K562 (cell line): ENCODE measurements around the gene C1orf21. TPM values are rescaled to one million over a fixed set of nuclear protein-coding genes. Genes with fewer than 3 reads are reported as not detected.

Experiments
- ATAC-seq: fragments of 200-7000 bp; cut with Tn5 transposase; 3 replicates; pipeline ENCODE4 v1.9.1; 2020; ENCODE audit warnings: moderate library complexity
- BruUV-seq: library from RNA; stranded (reverse); fragments of 400-500 nt; replicated peaks from 2 replicates; lab custom pipeline; 2021; lab: Mats Ljungman, UMichigan
- CTCF ChIA-PET: fragments of 300-600 bp; formaldehyde crosslinking; extraction: SDS; loops from one replicate; lab custom pipeline; 2021; ENCODE audit warnings: low intra/inter-chr PET ratio; lab: Yijun Ruan, JAX
- POLR2A ChIA-PET: fragments of 300-600, 350-650 bp; sonication (Branson Sonifier 250); formaldehyde crosslinking; extraction: SDS; loops from one replicate; lab custom pipeline; 2021; ENCODE audit warnings: antibody characterized with exemption, inconsistent platforms; lab: Yijun Ruan, JAX
- DNase-seq, 4 experiments: peaks; one replicate each; pipeline versions ENCODE4 v3.0.0 to v3.0.0-alpha.2; 2011 to 2018; ENCODE audit warnings: low spot score in 3 of 4, mixed read lengths in 3 of 4; ENCODE audit errors: extremely low read depth in 1 of 4
- FAIRE-seq: peaks from 2 replicates; lab custom pipeline; 2011; peaks lifted over from hg19 to GRCh38; lab: Jason Lieb, UNC
- H2AFZ ChIP-seq: 2 replicates; pipeline ENCODE4 v1.6.0; 2011; ENCODE audit warnings: low read depth, low read length, control low read depth, inconsistent platforms
- H3K27ac ChIP-seq: fragments of 200-600 bp; 3 replicates; pipeline ENCODE4 v1.8.0; 2011; ENCODE audit warnings: low read depth, mild to moderate bottlenecking, control low read depth, inconsistent platforms, low read length, moderate library complexity, mixed read lengths; ENCODE audit errors: extremely low read depth
- H3K27me3 ChIP-seq, 2 experiments: fragments of 300-600 bp in 1 of 2; 2 replicates in 1 of 2; 3 replicates in 1 of 2; pipeline versions ENCODE4 v1.6.0 to v1.8.0; 2011; ENCODE audit warnings: inconsistent platforms in 2 of 2, low read length in 2 of 2, mild to moderate bottlenecking in 1 of 2, mixed read lengths in 1 of 2, moderate library complexity in 1 of 2; ENCODE audit not compliant: control insufficient read depth in 2 of 2, insufficient read depth in 2 of 2
- H3K36me3 ChIP-seq: fragments of 300-600 bp; 3 replicates; pipeline ENCODE4 v1.8.0; 2011; ENCODE audit warnings: mild to moderate bottlenecking, low read length, inconsistent platforms; ENCODE audit not compliant: control insufficient read depth, insufficient read depth
- H3K4me1 ChIP-seq, 2 experiments: fragments of 200-600 bp in 1 of 2; replicated peaks in 1 of 2; 2 replicates in 1 of 2; 3 replicates in 1 of 2; pipeline versions ENCODE4 v1.5.1 to v1.8.0; 2011; ENCODE audit warnings: inconsistent platforms in 2 of 2, low read length in 2 of 2, mild to moderate bottlenecking in 1 of 2, mixed read lengths in 1 of 2, moderate library complexity in 1 of 2; ENCODE audit not compliant: control insufficient read depth in 2 of 2, insufficient read depth in 2 of 2
- H3K4me2 ChIP-seq: 2 replicates; pipeline ENCODE4 v1.6.1; 2011; ENCODE audit warnings: low read length, control low read depth, inconsistent platforms, mixed read lengths; ENCODE audit not compliant: insufficient read depth
- H3K4me3 ChIP-seq: fragments of 200-600 bp; sonication (generic), shearing (Covaris generic); 2 replicates; pipeline ENCODE4 v1.5.1; 2016; ENCODE audit warnings: control low read depth, inconsistent platforms
- H3K79me2 ChIP-seq: fragments of 200-600 bp; 3 replicates; pipeline ENCODE4 v1.8.0; 2011; ENCODE audit warnings: low read length, inconsistent platforms; ENCODE audit not compliant: control insufficient read depth, insufficient read depth
- H3K9ac ChIP-seq, 2 experiments: 2 replicates each; pipeline versions ENCODE4 v1.6.0 to v1.6.1; 2011; ENCODE audit warnings: low read depth in 2 of 2, low read length in 2 of 2, control low read depth in 1 of 2, inconsistent platforms in 1 of 2, mild to moderate bottlenecking in 1 of 2, mixed read lengths in 1 of 2; ENCODE audit not compliant: insufficient read depth in 1 of 2
- H3K9me1 ChIP-seq: one replicate; pipeline ENCODE4 v1.6.0; 2011; ENCODE audit warnings: inconsistent platforms, mild to moderate bottlenecking, low read length, moderate library complexity; ENCODE audit not compliant: control insufficient read depth, insufficient read depth
- H3K9me3 ChIP-seq: replicated peaks from 2 replicates; pipeline ENCODE4 v1.5.1; 2011; ENCODE audit warnings: low read depth, low read length, inconsistent platforms; ENCODE audit not compliant: control insufficient read depth, insufficient read depth
- H4K20me1 ChIP-seq: replicated peaks from 2 replicates; pipeline ENCODE4 v1.6.1; 2011; ENCODE audit warnings: low read length, inconsistent platforms, mixed read lengths; ENCODE audit not compliant: control insufficient read depth, insufficient read depth
- BRD4 ChIP-seq: fragments of 200-600 bp; sonication (generic); IDR thresholded peaks from 2 replicates; pipeline ENCODE4 v1.6.1; 2017; ENCODE audit warnings: inconsistent platforms
- DPF2 ChIP-seq: fragments of 450-650 bp; IDR thresholded peaks from 2 replicates; pipeline ENCODE4 v1.6.1; 2016
- MBD1 ChIP-seq: fragments of 250-450 bp; sonication (Bioruptor Pico); IDR thresholded peaks from 2 replicates; pipeline ENCODE4 v1.8.0; 2022; ENCODE audit warnings: inconsistent platforms
- NR2C2 ChIP-seq, 2 experiments: fragments of 200-800 bp in 1 of 2; sonication (Bioruptor generic) in 1 of 2; sonication (generic) in 1 of 2; formaldehyde crosslinking in 1 of 2; IDR thresholded peaks; 2 replicates each; pipeline versions ENCODE4 v1.6.1 to v1.8.0; 2016 to 2022; ENCODE audit warnings: mild to moderate bottlenecking in 1 of 2, missing compliant biosample characterization in 1 of 2, missing genetic modification characterization in 1 of 2, missing genetic modification reagents in 1 of 2
- PURB ChIP-seq: sonication (generic); formaldehyde crosslinking; IDR thresholded peaks from 2 replicates; pipeline ENCODE4 v1.9.0; 2021; ENCODE audit warnings: low read depth, mild to moderate bottlenecking, missing genetic modification reagents
- TAL1 ChIP-seq: fragments of 450-650 bp; IDR thresholded peaks from 2 replicates; pipeline ENCODE4 v1.6.1; 2016; ENCODE audit warnings: mild to moderate bottlenecking
- TOE1 ChIP-seq, 2 experiments: fragments of 450-650 bp in 1 of 2; sonication (generic) in 1 of 2; formaldehyde crosslinking in 1 of 2; IDR thresholded peaks; 2 replicates each; pipeline versions ENCODE4 v1.7.1 to v1.8.0; 2016 to 2022; ENCODE audit warnings: borderline replicate concordance in 2 of 2, mild to moderate bottlenecking in 2 of 2, antibody characterized with exemption in 1 of 2, inconsistent platforms in 1 of 2, low read depth in 1 of 2, missing genetic modification reagents in 1 of 2, moderate library complexity in 1 of 2
- ZBTB9 ChIP-seq: fragments of 450-650 bp; formaldehyde crosslinking; IDR thresholded peaks from 2 replicates; pipeline ENCODE4 v1.4.0; 2020; ENCODE audit warnings: mild to moderate bottlenecking, moderate library complexity
- ZNF23 ChIP-seq: fragments of 250-450 bp; sonication (Bioruptor Pico); IDR thresholded peaks from 2 replicates; pipeline ENCODE4 v1.4.0; 2020; ENCODE audit warnings: mild to moderate bottlenecking
- ZNF232 ChIP-seq: sonication (generic); formaldehyde crosslinking; IDR thresholded peaks from 2 replicates; pipeline ENCODE4 v1.8.0; 2022; ENCODE audit warnings: mild to moderate bottlenecking, missing genetic modification reagents
- ZNF274 ChIP-seq: IDR thresholded peaks from 2 replicates; pipeline ENCODE4 v1.6.1; 2011; ENCODE audit warnings: low read depth, mild to moderate bottlenecking, low read length, moderate library complexity, borderline replicate concordance
- ZNF280A ChIP-seq: fragments of 450-650 bp; IDR thresholded peaks from 2 replicates; pipeline ENCODE4 v1.6.1; 2018; ENCODE audit warnings: mild to moderate bottlenecking, low read depth; ENCODE audit not compliant: partially characterized antibody
- ZNF57 ChIP-seq: fragments of 450-650 bp; formaldehyde crosslinking; IDR thresholded peaks from 2 replicates; pipeline ENCODE4 v1.4.0; 2020; ENCODE audit warnings: mild to moderate bottlenecking, moderate library complexity
- WGBS: fragments of 100-300 bp; shearing (Covaris generic); methylation state at CpG from one replicate; pipeline ENCODE4 v1.1.6; 2016; ENCODE audit warnings: low coverage, mixed read lengths; ENCODE audit not compliant: insufficient coverage; ENCODE audit errors: missing lambda C conversion rate; 5-methylcytosine and 5-hydroxymethylcytosine counted together
- in situ Hi-C: fragments of 300-500 bp; cut with MboI; formaldehyde crosslinking; loops from 4 replicates; pipeline ENCODE4 v1.15.0; 2018; ENCODE audit warnings: inconsistent platforms, mixed read lengths
- intact Hi-C: fragments of 100-400 bp; cut with micrococcal nuclease; formaldehyde crosslinking; loops from 2 replicates; pipeline ENCODE4 v1.14.2; 2022
- polyA plus RNA-seq, 8 experiments: library from polyadenylated mRNA; depleted of rRNA in 4 of 8; stranded (reverse) in 5 of 8; unstranded in 3 of 8; fragments of >200 nt; fragmentation: Nextera tagmentation in 2 of 8; fragmentation: Illumina TruSeq in 1 of 8; extraction: Ambion mirVana in 2 of 8; extraction: Trizol in 1 of 8; gene quantifications; 2 replicates each; pipeline versions ENCODE4 v1.2.1 to v1.2.3, GENCODE V29; 2011 to 2014; ENCODE audit warnings: inconsistent platforms in 1 of 8, missing spikeins in 1 of 8
- total RNA-seq, 7 experiments: library from RNA; depleted of rRNA in 6 of 7; stranded (reverse); fragments of >200 nt in 6 of 7; fragmentation: Illumina TruSeq in 2 of 7; extraction: Trizol in 2 of 7; gene quantifications; 2 replicates each; pipeline versions ENCODE4 v1.2.1 to v1.2.3, GENCODE V29; 2011 to 2021; ENCODE audit warnings: low replicate concordance in 1 of 7
- TF ChIP-seq, protein P1 (sequence below): fragments of 450-650 bp; IDR thresholded peaks from 2 replicates; pipeline ENCODE4 v1.6.1; 2016; ENCODE audit warnings: mild to moderate bottlenecking

Gene C1orf21
- total and polyA plus RNA-seq, 9 of the 15 experiments (the other 6 are each of a cell fraction or from before 2014, with no cell fraction given) = under 0.01 to 0.31 (median 0.07) TPM

DNA sequence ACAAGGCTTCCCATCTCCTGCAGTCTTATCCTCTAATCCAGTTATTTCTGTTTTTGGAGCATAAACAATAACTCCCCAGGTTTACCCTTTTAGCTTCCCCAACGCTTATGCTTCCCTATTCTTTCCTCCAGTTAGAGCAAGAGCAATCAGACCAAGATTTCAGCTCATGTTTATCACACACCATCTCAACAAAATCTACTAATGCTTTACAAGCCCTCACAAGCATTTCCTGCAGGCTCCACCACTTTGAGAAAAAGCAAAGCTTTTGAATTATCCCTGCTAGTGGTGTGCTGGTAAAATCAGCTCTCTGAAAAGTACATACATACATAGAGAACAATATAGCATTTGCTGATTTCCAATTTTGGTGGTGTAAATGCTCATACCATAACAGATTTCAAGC is 275.0 kb downstream of the C1orf21 start:
- no peak overlapping the region for H3K27ac ChIP-seq
- no peaks in the 10 kb centered on the region for H3K36me3 ChIP-seq
- 0% methylated on average over 1 of the region's 1 CpG for WGBS
- H2AFZ ChIP-seq = no peak overlapping the region
- CTCF ChIA-PET = no interaction called here
- ATAC-seq (no peak), FAIRE-seq (no peak), DNase-seq (no peak)
- intact Hi-C loops (loop anchor here (2.0 to 10.0 kb wide), 8 partner anchors 19 to 1004 kb away; no protein-coding TSS in a partner anchor), in situ Hi-C loops (loop anchor here (25.0 kb wide), 1 partner anchor 574 kb away; no protein-coding TSS in a partner anchor)
- H3K9me3 ChIP-seq = no peaks in the 10 kb centered on the region
- POLR2A ChIA-PET = no interaction called here
- H3K4me1 ChIP-seq = peaks cover 0 to 10% of the 10 kb centered on the region in 2 experiments; a peak in 2 of 5 replicates
- H4K20me1 ChIP-seq = 0 out of 2 replicates have a peak, but pooled peaks cover 4% of the 10 kb centered on the region
- no peak overlapping the region for H3K4me3 ChIP-seq
- no peaks in the 10 kb centered on the region for H3K9me1 ChIP-seq
- H3K27me3 ChIP-seq = peaks cover 2 to 8% of the 10 kb centered on the region in 2 experiments; a peak in 3 of 5 replicates
- no peak overlapping the region for H3K4me2 ChIP-seq
- H3K79me2 ChIP-seq = no peaks in the 10 kb centered on the region
- H3K9ac ChIP-seq = no peak overlapping the region
- BruUV-seq = no TSS peak
- no peak for TF ChIP-seq NR2C2 (CRISPR knock-in tag; IDR thresholded peaks at IDR 0.05)
- TF ChIP-seq NR2C2 (tag; IDR thresholded peaks at IDR 0.05) = no peak
- TF ChIP-seq, protein P1, sequence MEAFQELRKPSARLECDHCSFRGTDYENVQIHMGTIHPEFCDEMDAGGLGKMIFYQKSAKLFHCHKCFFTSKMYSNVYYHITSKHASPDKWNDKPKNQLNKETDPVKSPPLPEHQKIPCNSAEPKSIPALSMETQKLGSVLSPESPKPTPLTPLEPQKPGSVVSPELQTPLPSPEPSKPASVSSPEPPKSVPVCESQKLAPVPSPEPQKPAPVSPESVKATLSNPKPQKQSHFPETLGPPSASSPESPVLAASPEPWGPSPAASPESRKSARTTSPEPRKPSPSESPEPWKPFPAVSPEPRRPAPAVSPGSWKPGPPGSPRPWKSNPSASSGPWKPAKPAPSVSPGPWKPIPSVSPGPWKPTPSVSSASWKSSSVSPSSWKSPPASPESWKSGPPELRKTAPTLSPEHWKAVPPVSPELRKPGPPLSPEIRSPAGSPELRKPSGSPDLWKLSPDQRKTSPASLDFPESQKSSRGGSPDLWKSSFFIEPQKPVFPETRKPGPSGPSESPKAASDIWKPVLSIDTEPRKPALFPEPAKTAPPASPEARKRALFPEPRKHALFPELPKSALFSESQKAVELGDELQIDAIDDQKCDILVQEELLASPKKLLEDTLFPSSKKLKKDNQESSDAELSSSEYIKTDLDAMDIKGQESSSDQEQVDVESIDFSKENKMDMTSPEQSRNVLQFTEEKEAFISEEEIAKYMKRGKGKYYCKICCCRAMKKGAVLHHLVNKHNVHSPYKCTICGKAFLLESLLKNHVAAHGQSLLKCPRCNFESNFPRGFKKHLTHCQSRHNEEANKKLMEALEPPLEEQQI = no peak
- no peak for TF ChIP-seq TOE1 (IDR thresholded peaks at IDR 0.05; ENCODE audit: borderline replicate concordance)
- no peak for TF ChIP-seq TOE1 (CRISPR knock-in tag; IDR thresholded peaks at IDR 0.05; ENCODE audit: borderline replicate concordance, low read depth)
- TF ChIP-seq TAL1 = no peak
- TF ChIP-seq MBD1 (CRISPR knock-in tag) = no peak
- TF ChIP-seq ZNF274 = no peak
- TF ChIP-seq ZNF232 (CRISPR knock-in tag) = no peak
- no peak for TF ChIP-seq PURB (CRISPR knock-in tag)
- TF ChIP-seq ZNF57 (CRISPR knock-in tag) = no peak
- no peak for TF ChIP-seq ZNF280A
- no peak for TF ChIP-seq DPF2
- no peak for TF ChIP-seq ZBTB9 (CRISPR knock-in tag)
- TF ChIP-seq ZNF23 (CRISPR knock-in tag) = no peak
- no peak for TF ChIP-seq BRD4
